GM12873 (cell line): Measurements from ENCODE around the gene LARP4B.

ENCODE experiments used
- CTCF ChIP-seq: IDR thresholded peaks from 2 replicates; pipeline ENCODE4 v1.5.1; 2012; ENCODE audit warnings: low read depth, mild to moderate bottlenecking, moderate library complexity, low read length, control low read depth; ENCODE audit not compliant: insufficient read depth; ENCODE audit errors: missing control alignments

The LARP4B gene

GRCh38 chr10:853017-853416 is 78.5 kb downstream of the LARP4B start:
- no peak for TF ChIP-seq CTCF

GRCh38 chr10:852386-852785 is 79.1 kb downstream of the LARP4B start:
- TF ChIP-seq CTCF: no peak

- TF ChIP-seq CTCF: no peak
These were observed 79.6 kb downstream of the LARP4B start for GRCh38 chr10:851901-852300.

GRCh38 chr10:850093-850492 is 81.4 kb downstream of the LARP4B start:
- no peak for TF ChIP-seq CTCF

GRCh38 chr10:847868-848267 is 83.6 kb downstream of the LARP4B start:
- TF ChIP-seq CTCF: no peak

GRCh38 chr10:846126-846685 is 85.3 kb downstream of the LARP4B start:
- no peak for TF ChIP-seq CTCF

GRCh38 chr10:845526-845925 is 86.0 kb downstream of the LARP4B start:
- no peak for TF ChIP-seq CTCF
